ENCODE data around the gene GSG1L. TPM values are rescaled to one million over a fixed set of nuclear protein-coding genes. Genes with fewer than 3 reads are reported as not detected.
"Not testable (repeated sequence)": the region's sequence is repeated elsewhere in the genome, so short reads cannot be mapped to it uniquely, and the experiment has no call there.

The GSG1L gene
- total RNA-seq, 1 donor from 2014 or later: 0.60 TPM

DNA sequence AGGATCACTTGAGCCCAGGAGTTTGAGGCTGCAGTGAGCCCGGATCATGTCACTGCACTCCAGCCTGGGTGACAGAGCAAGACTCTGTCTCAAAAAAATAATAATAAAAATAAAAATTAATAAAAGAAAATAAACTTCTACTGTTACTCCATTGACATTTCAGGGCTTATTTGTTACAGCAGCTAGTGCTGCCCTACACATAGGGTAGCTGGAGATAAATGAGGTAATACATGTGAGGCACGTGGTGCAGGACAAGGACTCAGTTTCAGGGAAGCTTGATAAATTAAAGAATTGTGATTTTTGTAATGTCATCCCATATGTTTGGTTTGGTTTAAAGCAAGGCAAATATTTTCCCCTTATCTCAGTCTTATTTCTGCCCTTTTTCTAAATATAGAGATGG is 80.3 kb downstream of the GSG1L start:
- DNase-seq (ENCODE audit: low read depth in 2 of 2): no peak

GRCh38 chr16:27982184-27982583 is 81.3 kb downstream of the GSG1L start:
- no peak for DNase-seq (ENCODE audit: low read depth in 2 of 2)

DNA sequence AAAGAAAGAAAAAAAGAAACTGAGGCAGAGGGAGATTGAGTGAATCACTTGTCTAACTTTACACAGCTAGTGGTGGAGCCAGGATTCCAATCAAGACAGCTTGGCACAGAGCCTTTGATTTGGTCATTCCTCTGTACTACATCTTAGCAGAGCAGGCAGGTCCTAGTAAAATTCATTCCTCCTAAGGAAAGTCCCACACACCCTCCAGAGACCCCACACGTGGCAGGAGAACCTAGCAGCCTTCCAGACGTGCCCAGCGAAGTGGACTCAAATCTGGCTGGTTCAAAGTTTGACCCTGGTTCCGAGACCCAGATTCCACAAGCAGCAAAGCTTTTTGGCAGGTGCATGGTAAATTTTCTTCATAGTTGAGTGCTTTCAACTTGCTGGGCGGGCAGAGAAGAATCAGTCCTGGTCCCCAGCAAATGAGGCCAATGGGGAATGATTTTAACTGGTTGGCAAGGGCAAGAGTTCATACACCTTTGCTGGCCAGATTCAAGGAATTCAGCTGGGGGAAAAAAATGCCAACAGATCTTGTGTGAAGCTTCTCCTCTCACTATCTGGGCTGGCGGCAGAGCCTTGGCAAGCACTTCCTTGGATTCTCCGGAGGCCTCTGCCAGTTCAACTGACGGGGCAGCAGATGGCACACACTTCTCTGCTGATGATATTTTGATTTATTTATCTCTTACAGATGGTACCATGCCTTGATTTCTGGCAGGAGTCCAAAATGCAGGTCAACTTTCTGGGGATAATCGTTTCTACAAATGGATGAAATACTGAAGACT is 82.4 kb downstream of the GSG1L start:
- DNase-seq (ENCODE audit: low read depth in 2 of 2): no peak

DNA sequence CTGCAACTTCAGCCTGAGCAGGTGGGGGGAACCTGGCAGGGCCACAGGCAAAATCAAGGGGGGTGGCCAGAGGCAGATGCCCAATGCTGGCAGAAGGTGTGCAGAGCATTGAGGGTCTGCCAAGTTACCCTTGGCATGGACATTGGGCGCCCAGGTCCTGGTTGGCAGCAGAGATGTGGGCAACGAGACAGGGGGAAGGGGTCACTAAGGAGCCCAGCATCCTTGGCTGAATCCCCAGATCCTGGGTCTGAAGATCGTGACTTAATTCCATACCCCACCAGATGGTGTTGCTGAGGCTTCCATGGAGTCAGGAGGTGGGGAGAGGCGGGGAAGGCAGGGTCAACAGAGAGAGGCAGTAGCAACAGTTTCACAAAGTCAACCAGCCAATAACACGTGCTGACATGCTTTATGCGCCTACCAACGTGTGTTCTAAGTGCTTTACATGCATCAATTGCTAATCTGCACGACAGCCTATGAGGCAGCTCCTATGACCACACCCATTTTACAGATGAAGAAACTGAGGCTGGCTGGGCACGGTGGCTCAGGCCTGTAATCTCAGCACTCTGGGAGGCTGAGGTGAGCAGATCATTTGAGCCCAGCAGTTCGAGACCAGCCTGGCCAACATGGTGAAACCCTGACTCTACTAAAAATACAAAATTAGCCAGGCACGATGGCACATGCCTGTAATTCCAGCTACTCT is 83.3 kb downstream of the GSG1L start:
- DNase-seq (ENCODE audit: low read depth in 2 of 2): no peak

DNA sequence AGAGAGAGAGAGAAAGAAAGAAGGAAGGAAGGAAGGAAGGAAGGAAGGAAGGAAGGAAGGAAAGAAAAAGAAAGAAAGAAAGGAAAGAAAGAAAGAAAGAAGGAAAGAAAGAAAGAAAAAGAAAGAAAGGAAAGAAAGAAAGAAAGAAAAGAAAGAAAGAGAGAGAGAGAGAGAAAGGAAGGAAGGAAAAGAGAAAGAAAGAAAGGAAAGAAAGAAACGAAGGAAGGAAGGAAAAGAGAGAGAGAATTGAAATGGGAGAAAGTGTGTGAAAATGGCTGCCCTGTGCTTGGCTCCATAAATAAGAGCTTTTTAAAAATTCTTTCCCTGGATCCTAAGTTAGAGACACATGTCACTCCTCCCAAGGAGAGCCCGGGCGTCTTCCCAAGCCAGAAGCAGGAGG is 83.8 kb downstream of the GSG1L start:
- not testable (repeated sequence) for DNase-seq (ENCODE audit: low read depth in 2 of 2)

- no peak for DNase-seq (ENCODE audit: low read depth in 2 of 2)
Observed at GRCh38 chr16:27978876-27979275, 84.6 kb downstream of the GSG1L start.

GRCh38 chr16:27977966-27978365 is 85.5 kb downstream of the GSG1L start:
- no peak for DNase-seq (ENCODE audit: low read depth in 2 of 2)

GRCh38 chr16:27976990-27977389 is 86.5 kb downstream of the GSG1L start:
- DNase-seq (ENCODE audit: low read depth in 2 of 2): no peak

GRCh38 chr16:27974896-27975540 is 88.5 kb downstream of the GSG1L start:
- DNase-seq (ENCODE audit: low read depth in 2 of 2): no peak

GRCh38 chr16:27973678-27974077 is 89.8 kb downstream of the GSG1L start:
- DNase-seq (ENCODE audit: low read depth in 2 of 2): no peak

DNA sequence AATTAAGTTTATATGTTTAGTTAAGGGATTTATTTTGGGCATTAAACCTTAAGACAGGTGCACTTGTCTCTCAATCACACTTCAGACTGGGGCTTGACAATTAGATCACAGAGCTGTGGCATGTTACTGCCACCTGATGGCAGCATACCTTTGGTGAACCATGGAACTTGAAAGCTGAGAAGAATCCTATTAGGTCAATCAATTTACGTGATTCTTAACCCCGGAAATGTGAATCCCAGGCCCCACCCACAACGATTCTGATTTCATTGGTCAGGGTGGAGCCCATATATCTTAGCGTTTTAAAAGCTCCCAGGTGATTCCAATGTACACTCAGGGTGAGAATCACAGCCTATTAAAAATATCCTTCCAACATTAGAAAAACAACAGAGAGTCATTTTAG is 91.0 kb downstream of the GSG1L start:
- peak; percentile 48 to 65 for DNase-seq (ENCODE audit: low read depth in 2 of 2)

- no peak for DNase-seq (ENCODE audit: low read depth in 2 of 2)
Observed at GRCh38 chr16:27969574-27969973, 93.9 kb downstream of the GSG1L start.

- DNase-seq (ENCODE audit: low read depth in 2 of 2): no peak
Observed at GRCh38 chr16:27967169-27967568, 96.3 kb downstream of the GSG1L start.

- no peak for DNase-seq (ENCODE audit: low read depth in 2 of 2)
Observed at GRCh38 chr16:27966756-27967155, 96.8 kb downstream of the GSG1L start.

GRCh38 chr16:27965801-27966200 is 97.7 kb downstream of the GSG1L start:
- no peak for DNase-seq (ENCODE audit: low read depth in 2 of 2)

- DNase-seq (ENCODE audit: low read depth in 2 of 2): no peak
Observed at GRCh38 chr16:27963471-27963965, 100.0 kb downstream of the GSG1L start.

GRCh38 chr16:27962197-27962596 is 101.3 kb downstream of the GSG1L start:
- DNase-seq (ENCODE audit: low read depth in 2 of 2): no peak

GRCh38 chr16:27961296-27961620 is 102.3 kb downstream of the GSG1L start:
- DNase-seq (ENCODE audit: low read depth in 2 of 2): no peak

GRCh38 chr16:27960619-27961295 is 102.8 kb downstream of the GSG1L start:
- no peak for DNase-seq (ENCODE audit: low read depth in 2 of 2)

- no peak for DNase-seq (ENCODE audit: low read depth in 2 of 2)
Observed at GRCh38 chr16:27959914-27960313, 103.6 kb downstream of the GSG1L start.

- no peak for DNase-seq (ENCODE audit: low read depth in 2 of 2)
Observed at GRCh38 chr16:27954191-27954590, 109.3 kb downstream of the GSG1L start.

- no peak for DNase-seq (ENCODE audit: low read depth in 2 of 2)
Observed at GRCh38 chr16:27952811-27953210, 110.7 kb downstream of the GSG1L start.
